SK-N-DZ (cell line): ENCODE data around the gene NCK1.

Experiments
- DNase-seq: peaks from one replicate; pipeline ENCODE4 v3.0.0-alpha.2; 2015; ENCODE audit warnings: low spot score

The NCK1 gene

GRCh38 chr3:136906725-136907124 is 44.7 kb downstream of the NCK1 start:
- no peak for DNase-seq

- DNase-seq: no peak
Observed at GRCh38 chr3:136908297-136908696, 46.3 kb downstream of the NCK1 start.

DNA sequence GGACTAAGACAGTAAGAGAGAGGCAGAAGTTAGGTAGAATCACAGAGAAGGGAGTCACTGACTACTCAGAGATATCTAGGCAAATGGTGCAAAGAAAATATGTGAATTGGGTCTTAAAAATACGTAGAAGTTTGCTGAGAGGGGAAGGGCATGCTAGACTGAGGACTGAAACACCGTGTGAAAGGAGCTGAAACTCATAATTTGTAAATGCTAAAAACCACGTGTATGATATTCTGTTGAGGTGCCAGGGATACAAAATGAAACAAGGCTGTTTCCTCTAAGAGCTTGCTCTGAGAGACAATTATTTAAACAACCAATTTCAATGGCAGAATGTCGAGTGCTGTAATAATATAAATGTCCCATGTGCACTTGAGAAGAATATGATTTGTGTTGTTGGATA is 47.2 kb downstream of the NCK1 start:
- no peak for DNase-seq

DNA sequence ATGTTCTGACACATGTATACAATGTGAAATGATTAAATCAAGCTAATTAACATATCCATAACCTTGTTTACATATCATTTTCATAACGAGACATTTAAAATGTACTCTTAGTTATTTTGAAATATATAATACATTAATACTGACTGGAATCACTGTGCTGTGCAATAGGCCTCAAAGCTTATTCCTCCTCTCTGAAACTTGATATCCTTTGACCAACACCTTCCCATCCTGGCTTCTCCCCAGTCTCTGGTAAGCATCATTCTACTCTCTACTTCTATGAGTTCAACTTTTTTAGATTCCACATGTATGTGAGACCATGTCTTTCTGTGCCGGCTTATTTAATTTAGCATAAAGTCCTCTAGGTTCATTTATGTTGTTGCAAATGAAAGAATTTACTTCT is 48.7 kb downstream of the NCK1 start:
- no peak for DNase-seq

- DNase-seq: no peak
Observed at GRCh38 chr3:136913168-136913567, 51.2 kb downstream of the NCK1 start.

- DNase-seq: no peak
Observed at GRCh38 chr3:136914739-136915138, 52.7 kb downstream of the NCK1 start.

GRCh38 chr3:136916223-136916622 is 54.2 kb downstream of the NCK1 start:
- no peak for DNase-seq

DNA sequence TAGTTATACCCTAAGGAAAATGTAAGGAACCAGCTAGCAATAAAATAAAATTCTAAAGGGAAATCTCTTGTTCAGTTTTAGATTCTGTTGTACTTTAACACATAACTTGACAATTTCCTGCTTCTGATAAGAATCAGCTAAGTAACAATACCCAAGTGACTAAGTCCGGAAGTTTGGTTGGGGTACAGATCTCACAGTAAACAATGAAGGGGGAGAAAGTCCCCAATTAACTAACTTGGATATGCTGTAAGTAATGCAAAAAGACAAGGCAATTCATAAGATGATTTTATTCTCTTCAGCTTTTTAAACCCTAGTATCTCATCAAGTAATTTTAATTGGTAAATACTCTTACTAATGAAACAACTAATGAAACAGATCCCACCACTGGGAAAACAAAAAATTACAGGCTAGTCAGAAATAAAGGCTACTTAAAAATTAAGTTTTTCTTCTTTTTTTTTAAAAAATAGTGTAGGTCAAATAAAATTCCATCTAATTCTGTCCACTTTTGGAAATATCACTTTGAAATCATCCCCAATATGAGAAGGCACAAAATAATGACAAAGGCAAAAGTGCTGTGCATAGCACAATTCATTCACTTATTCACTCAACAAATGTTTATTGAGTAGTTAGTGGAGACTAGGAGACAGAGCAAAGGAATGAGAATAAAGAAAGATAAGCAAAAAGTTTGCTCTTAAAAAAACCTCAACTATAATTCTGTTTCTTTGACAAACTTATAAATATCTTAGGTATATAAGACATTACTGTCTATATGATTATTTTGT is 58.0 kb downstream of the NCK1 start:
- DNase-seq: no peak

DNA sequence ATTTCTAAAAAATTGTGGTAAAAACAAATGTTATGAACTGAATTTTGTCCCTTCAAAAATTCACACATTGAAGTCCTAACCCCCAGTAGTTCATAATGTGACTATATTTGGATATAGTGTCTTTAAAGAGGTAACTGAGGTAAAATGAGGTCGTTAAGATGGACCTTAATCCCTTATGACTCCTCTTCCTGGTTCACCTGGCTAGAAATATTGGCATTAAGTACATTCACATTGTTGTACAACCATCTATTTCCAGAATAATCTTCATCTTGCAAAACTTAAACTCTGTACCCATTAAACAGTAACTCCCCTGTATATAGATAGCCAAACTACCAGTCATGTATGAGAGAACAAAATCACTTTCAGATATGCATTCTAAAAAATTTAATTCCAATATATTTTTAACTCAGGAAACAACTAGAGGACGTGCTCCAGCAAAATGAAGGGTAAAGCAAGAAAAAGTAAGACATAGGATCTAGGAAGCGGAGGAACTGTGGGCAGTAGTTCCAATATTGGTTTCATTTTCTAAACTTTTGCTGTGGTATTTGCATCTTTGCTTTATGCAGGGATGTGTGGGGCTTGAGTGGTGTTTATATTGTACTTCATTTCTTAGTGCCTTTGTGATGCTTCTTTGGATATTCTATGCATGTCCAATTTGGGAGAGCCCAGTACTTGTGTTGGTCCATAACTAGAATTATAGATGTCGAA is 59.0 kb downstream of the NCK1 start:
- DNase-seq: no peak

GRCh38 chr3:136925425-136926190 is 63.6 kb downstream of the NCK1 start:
- DNase-seq: no peak

DNA sequence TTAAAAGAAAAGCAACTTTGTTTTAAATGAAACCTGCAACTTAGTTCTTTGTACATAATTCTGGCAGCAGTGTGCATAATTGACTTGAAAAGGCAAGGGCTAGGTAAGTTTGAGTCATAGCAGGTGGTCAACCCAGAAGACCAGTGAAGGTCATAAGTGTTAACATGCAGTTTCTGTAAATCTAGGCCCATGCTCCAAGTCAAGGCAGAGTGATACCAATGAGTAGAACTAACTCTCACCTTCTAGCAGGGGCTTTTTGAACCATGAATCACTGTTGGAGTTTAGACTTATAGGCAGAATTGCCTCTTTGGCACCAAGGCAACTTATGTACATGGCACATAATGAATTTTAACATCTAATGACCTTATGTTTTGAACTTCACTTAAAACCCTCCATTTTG is 66.2 kb downstream of the NCK1 start:
- DNase-seq: no peak

GRCh38 chr3:136929977-136930670 is 68.1 kb downstream of the NCK1 start:
- DNase-seq: no peak

DNA sequence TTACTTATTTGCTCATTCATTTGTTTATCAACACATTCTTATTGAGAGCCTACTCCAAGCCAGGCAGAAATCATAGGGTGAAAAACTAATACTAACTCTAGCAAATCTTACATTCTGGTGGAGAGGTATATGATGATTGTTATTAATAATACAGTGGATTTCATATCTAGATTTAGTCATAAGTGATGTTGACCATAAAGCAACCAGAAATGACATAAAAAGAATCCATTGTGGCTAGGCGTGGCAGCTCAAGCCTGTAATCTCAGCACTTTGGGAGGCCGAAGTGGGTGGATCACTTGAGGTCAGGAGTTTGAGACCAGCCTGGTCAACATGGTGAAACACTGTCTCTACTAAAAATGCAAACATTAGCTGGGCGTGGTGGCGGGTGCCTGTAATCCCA is 69.6 kb downstream of the NCK1 start:
- DNase-seq: no peak

DNA sequence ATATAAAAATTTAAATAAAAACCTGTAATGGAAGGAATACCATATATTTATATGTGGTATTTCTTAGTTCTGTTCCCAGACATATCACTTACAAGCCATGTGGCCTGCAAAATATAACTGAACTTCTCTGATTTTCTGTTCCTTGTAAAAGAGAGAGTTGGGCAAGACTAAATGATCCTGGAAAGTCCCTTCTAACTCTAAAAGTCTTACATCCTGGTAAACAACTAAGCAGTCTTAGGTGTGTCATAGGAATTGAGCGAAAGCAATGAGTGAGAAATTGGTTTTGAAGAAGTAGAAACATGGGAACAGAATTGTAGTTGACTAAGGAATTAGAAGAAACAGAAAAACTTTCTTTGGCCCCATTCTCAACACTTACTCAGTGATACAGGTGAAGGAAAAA is 70.5 kb downstream of the NCK1 start:
- no peak for DNase-seq

GRCh38 chr3:136932978-136933772 is 71.2 kb downstream of the NCK1 start:
- DNase-seq: no peak

- no peak for DNase-seq
Observed at GRCh38 chr3:136937175-136937574, 75.2 kb downstream of the NCK1 start.

GRCh38 chr3:136937851-136938250 is 75.8 kb downstream of the NCK1 start:
- no peak for DNase-seq

GRCh38 chr3:136938334-136938733 is 76.3 kb downstream of the NCK1 start:
- no peak for DNase-seq

DNA sequence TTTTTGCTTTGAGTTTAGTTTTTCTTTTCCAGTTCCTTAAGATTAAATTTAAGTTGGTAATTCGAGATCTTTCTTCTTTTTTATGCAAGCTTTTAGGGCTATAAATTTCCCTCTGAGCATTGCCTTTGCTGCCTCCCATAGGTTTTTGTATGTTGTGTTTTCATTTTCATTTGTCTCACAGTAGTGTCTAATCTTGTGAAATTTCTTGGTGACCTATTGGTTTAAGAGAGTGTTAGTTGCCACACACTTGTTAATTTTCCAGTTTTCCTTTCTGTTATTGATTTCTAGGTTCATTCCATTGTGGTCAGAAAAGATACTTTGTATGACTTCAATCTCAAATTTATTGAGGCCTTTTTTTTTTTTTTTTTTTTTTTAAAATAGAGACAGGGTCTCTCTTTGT is 77.5 kb downstream of the NCK1 start:
- no peak for DNase-seq

GRCh38 chr3:136942803-136943202 is 80.8 kb downstream of the NCK1 start:
- DNase-seq: no peak

GRCh38 chr3:136943436-136943835 is 81.4 kb downstream of the NCK1 start:
- no peak for DNase-seq
